Liver (tissue), 9 donors: Measurements from ENCODE around the gene PFDN2. TPM values are rescaled to one million over a fixed set of nuclear protein-coding genes. Genes with fewer than 3 reads are reported as not detected.
"Not testable (repeated sequence)": the region's sequence is repeated elsewhere in the genome, so short reads cannot be mapped to it uniquely, and the experiment has no call there.

Experiments used
- DNase-seq: peaks from one replicate; pipeline ENCODE4 v3.0.0-alpha.2; 2017; ENCODE audit warnings: low spot score
- H3K27ac ChIP-seq, 2 donors: one replicate each; pipeline ENCODE4 v1.7.0; 2013; ENCODE audit warnings: inconsistent platforms in 2 of 2, low read length in 2 of 2, control low read depth in 1 of 2, low read depth in 1 of 2, mild to moderate bottlenecking in 1 of 2
- H3K27me3 ChIP-seq, 4 donors: one replicate each; pipeline versions ENCODE4 v1.6.1 to v1.7.0; 2013; ENCODE audit warnings: low read length in 3 of 4, inconsistent platforms in 1 of 4, mild to moderate bottlenecking in 1 of 4, moderate library complexity in 1 of 4; ENCODE audit not compliant: control insufficient read depth in 4 of 4, insufficient read depth in 4 of 4
- H3K36me3 ChIP-seq, 4 donors: one replicate each; pipeline versions ENCODE4 v1.6.1 to v1.7.0; 2013; ENCODE audit warnings: low read length in 3 of 4, mild to moderate bottlenecking in 3 of 4, low read depth in 1 of 4, moderate library complexity in 1 of 4; ENCODE audit not compliant: control insufficient read depth in 4 of 4, insufficient read depth in 3 of 4
- H3K4me1 ChIP-seq, 4 donors: one replicate each; pipeline versions ENCODE4 v1.6.1 to v1.7.0; 2013; ENCODE audit warnings: low read length in 3 of 4, mild to moderate bottlenecking in 3 of 4, moderate library complexity in 1 of 4; ENCODE audit not compliant: control insufficient read depth in 4 of 4, insufficient read depth in 4 of 4
- H3K4me3 ChIP-seq, 3 donors: one replicate each; pipeline versions ENCODE4 v1.6.1 to v1.7.0; 2013; ENCODE audit warnings: low read length in 3 of 3, control low read depth in 1 of 3, low read depth in 1 of 3, mild to moderate bottlenecking in 1 of 3
- H3K9ac ChIP-seq, 2 donors: one replicate each; pipeline ENCODE4 v1.7.0; 2013; ENCODE audit warnings: low read length in 2 of 2, mild to moderate bottlenecking in 2 of 2, moderate library complexity in 2 of 2, control low read depth in 1 of 2, low read depth in 1 of 2
- H3K9me3 ChIP-seq, 4 donors: one replicate each; pipeline versions ENCODE4 v1.6.1 to v1.7.0; 2013; ENCODE audit warnings: low read length in 3 of 4; ENCODE audit not compliant: control insufficient read depth in 4 of 4
- EGR1 ChIP-seq, 2 donors: IDR thresholded peaks; 2 replicates each; pipeline ENCODE4 v1.6.1; 2016 to 2018; ENCODE audit warnings: antibody characterized with exemption in 2 of 2, low read depth in 2 of 2
- FOXA1 ChIP-seq: IDR thresholded peaks from 2 replicates; pipeline ENCODE4 v1.6.1; 2016; ENCODE audit warnings: antibody characterized with exemption
- FOXA2 ChIP-seq: IDR thresholded peaks from 2 replicates; pipeline ENCODE4 v1.6.1; 2016; ENCODE audit warnings: antibody characterized with exemption
- GABPA ChIP-seq, 2 donors: IDR thresholded peaks in 1 of 2; conservative IDR thresholded peaks in 1 of 2; 2 replicates each; pipeline ENCODE4 v1.6.1; 2016; ENCODE audit warnings: antibody characterized with exemption in 2 of 2, mild to moderate bottlenecking in 1 of 2, moderate library complexity in 1 of 2
- HNF4A ChIP-seq, 2 donors: conservative IDR thresholded peaks; 2 replicates each; pipeline ENCODE4 v1.6.1; 2016; ENCODE audit warnings: antibody characterized with exemption in 2 of 2, mild to moderate bottlenecking in 2 of 2
- HNF4G ChIP-seq: IDR thresholded peaks from 2 replicates; pipeline ENCODE4 v1.6.1; 2016; ENCODE audit warnings: antibody characterized with exemption
- JUND ChIP-seq, 2 donors: IDR thresholded peaks; 2 replicates each; pipeline ENCODE4 v1.6.1; 2016; ENCODE audit warnings: antibody characterized with exemption in 2 of 2
- NR2F2 ChIP-seq: IDR thresholded peaks from 2 replicates; pipeline ENCODE4 v1.6.1; 2016; ENCODE audit warnings: antibody characterized with exemption
- RAD21 ChIP-seq, 2 donors: IDR thresholded peaks; 2 replicates each; pipeline ENCODE4 v1.6.1; 2016; ENCODE audit warnings: antibody characterized with exemption in 2 of 2, mild to moderate bottlenecking in 2 of 2
- RXRA ChIP-seq, 2 donors: IDR thresholded peaks; 2 replicates each; pipeline ENCODE4 v1.6.1; 2017 to 2018; ENCODE audit warnings: antibody characterized with exemption in 2 of 2, mild to moderate bottlenecking in 1 of 2
- WGBS: extraction: QIAGEN DNeasy Blood & Tissue Kit; methylation state at CpG from one replicate; pipeline ENCODE4 v1.1.7; 2013; 5-methylcytosine and 5-hydroxymethylcytosine counted together
- polyA plus RNA-seq, 2 donors: library from polyadenylated mRNA; stranded (reverse) in 1 of 2; unstranded in 1 of 2; fragments of 200-250 nt in 1 of 2; fragments of >200 nt in 1 of 2; fragmentation: Nextera tagmentation in 1 of 2; extraction: Ambion mirVana in 1 of 2; gene quantifications; one replicate each; pipeline versions ENCODE4 v1.2.1 to v1.2.3, GENCODE V29; 2013 to 2015
- total RNA-seq, 2 donors: library from RNA; depleted of rRNA; stranded (reverse); fragments of >200 nt; gene quantifications; one replicate each; pipeline ENCODE4 v1.2.3, GENCODE V29; 2014
- TF ChIP-seq, protein P1 (sequence below): IDR thresholded peaks from 2 replicates; pipeline ENCODE4 v1.6.1; 2016; ENCODE audit warnings: antibody characterized with exemption
- TF ChIP-seq, protein P2 (sequence below): IDR thresholded peaks from 2 replicates; pipeline ENCODE4 v1.6.1; 2016; ENCODE audit warnings: antibody characterized with exemption
- TF ChIP-seq, protein P3 (sequence below): IDR thresholded peaks from 2 replicates; pipeline ENCODE4 v1.6.1; 2016; ENCODE audit warnings: antibody characterized with exemption, mild to moderate bottlenecking
- donor health status: healthy.
- donor health status: healthy.
- donor health status: healthy.
- donor health status: healthy.
- donor health status: healthy.

PFDN2 gene
- total and polyA plus RNA-seq, 4 donors, result 12.4 to 61.9 (median 34.0) TPM

DNA sequence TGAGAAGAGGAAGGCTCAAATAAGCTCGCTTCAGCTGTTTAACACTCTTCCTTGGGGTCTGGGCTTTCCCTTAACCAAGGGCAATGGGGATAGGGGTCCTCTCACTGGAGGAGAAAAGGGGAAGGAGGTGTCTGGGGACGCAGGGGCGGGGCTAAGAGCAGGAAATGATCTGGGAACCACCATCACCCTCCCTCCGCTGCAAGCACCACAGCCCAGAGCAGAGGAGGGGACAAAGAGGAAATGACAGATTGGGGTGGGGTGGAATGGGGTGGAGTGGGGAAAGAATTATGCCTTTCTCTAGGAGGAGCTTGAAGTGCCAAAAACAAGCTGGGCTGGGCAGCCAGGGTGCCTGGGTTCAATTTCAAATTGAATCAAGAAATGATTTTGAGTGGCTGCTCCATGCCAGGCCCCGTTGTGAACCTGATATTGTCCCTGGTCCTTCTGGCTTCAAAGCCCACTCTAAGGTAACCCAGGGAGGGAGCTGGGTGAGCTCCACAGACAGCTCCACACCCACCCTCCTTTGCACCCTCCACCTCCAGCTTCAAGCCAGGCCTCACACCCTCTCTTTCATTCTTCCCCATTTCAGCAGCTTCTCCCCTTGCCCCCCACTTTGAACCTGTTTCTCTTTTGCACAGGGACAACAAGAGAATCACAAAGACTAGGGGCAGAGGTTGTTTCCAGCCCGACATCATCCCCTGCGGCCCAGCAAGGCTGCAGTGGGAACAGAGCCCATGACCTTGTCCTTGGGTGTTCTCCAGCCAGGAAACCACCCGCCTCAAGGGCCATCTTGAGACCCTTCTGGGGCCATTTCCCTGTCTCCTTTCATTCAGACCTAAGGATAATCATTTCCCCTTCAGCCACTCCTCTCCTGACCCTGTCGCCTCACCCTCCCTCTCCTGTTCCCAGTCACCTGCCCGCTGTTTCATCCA is 49.3 kb downstream of the PFDN2 start:
- WGBS, result 64% methylated on average over 10 of the region's 10 CpGs
- H3K4me3 ChIP-seq, result peak overlapping the region in 2 of 3 donors; percentile 30 to 48
- TF ChIP-seq, protein P1, sequence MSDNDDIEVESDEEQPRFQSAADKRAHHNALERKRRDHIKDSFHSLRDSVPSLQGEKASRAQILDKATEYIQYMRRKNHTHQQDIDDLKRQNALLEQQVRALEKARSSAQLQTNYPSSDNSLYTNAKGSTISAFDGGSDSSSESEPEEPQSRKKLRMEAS, result no peak
- TF ChIP-seq EGR1 (IDR thresholded peaks at IDR 0.05; ENCODE audit: low read depth in 2 of 2) (no peak), JUND (IDR thresholded peaks at IDR 0.05) (no peak), FOXA1 (no peak), HNF4G (no peak), HNF4A (conservative IDR thresholded peaks at IDR 0.05) (no peak), FOXA2 (no peak), NR2F2 (no peak)
- TF ChIP-seq, protein P2, sequence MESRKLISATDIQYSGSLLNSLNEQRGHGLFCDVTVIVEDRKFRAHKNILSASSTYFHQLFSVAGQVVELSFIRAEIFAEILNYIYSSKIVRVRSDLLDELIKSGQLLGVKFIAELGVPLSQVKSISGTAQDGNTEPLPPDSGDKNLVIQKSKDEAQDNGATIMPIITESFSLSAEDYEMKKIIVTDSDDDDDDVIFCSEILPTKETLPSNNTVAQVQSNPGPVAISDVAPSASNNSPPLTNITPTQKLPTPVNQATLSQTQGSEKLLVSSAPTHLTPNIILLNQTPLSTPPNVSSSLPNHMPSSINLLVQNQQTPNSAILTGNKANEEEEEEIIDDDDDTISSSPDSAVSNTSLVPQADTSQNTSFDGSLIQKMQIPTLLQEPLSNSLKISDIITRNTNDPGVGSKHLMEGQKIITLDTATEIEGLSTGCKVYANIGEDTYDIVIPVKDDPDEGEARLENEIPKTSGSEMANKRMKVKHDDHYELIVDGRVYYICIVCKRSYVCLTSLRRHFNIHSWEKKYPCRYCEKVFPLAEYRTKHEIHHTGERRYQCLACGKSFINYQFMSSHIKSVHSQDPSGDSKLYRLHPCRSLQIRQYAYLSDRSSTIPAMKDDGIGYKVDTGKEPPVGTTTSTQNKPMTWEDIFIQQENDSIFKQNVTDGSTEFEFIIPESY, result no peak
- H3K9ac ChIP-seq, result peak overlapping the region in 1 of 2 donors; percentile 66
- no peaks in the 10 kb centered on the region for H3K9me3 ChIP-seq
- H3K27me3 ChIP-seq, result no peaks in the 10 kb centered on the region
- H3K4me1 ChIP-seq, result no peaks in the 10 kb centered on the region
- H3K27ac ChIP-seq, result peak overlapping the region; percentile 85 to 87
- H3K36me3 ChIP-seq, result no peaks in the 10 kb centered on the region
- DNase-seq, result no peak

DNA sequence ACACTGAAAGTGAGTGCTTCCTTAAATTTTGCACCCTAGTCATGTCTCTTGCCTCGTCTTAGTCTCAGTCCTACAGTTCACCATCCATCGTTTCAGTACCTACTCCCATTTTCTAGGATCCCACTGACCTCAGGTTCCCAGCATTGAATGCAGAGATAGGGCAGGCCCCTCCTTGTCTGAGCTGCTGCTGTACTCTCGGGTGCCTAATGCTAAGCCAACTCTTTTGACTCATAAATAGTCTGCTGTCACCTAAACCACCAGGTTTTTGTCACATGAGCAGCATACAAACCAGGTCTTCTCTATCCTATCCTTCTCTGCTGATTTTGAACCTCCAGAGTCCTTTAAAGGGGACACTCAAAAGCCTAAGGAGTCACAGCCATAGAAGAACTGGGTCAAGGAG is 51.1 kb downstream of the PFDN2 start:
- no peaks in the 10 kb centered on the region for H3K4me1 ChIP-seq

DNA sequence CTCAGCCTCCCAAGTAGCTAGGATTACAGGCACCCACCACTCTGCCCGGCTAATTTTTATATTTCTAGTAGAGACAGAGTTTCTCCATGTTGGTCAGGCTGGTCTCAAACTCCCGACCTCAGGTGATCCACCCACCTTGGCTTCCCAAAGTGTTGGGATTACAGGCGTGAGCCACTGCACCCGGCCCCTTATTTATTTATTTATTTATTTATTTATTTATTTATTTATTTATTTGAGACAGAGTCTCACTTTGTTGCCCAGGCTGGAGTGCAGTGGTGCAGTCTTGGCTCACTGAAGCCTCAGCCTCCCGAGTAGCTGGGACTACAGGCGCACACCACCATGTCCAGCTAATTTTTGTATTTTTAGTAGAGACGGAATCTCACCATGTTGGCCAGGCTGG is 52.2 kb downstream of the PFDN2 start:
- WGBS, result 90% methylated on average over 7 of the region's 7 CpGs
- H3K36me3 ChIP-seq, DNase-seq, H3K4me3 ChIP-seq, H3K9me3 ChIP-seq, H3K27me3 ChIP-seq, H3K27ac ChIP-seq, H3K4me1 ChIP-seq, H3K9ac ChIP-seq: not testable (repeated sequence)

More for the DNA sequence above, 51.1 kb downstream of the PFDN2 start:
- Histone ChIP-seq H3K36me3 (no peaks in the 10 kb centered on the region), H3K27ac (no peak overlapping the region), H3K4me3 (no peak overlapping the region), H3K9me3 (no peaks in the 10 kb centered on the region), H3K9ac (no peak overlapping the region), H3K27me3 (no peaks in the 10 kb centered on the region)
- no peak for DNase-seq
- TF ChIP-seq, protein P3, sequence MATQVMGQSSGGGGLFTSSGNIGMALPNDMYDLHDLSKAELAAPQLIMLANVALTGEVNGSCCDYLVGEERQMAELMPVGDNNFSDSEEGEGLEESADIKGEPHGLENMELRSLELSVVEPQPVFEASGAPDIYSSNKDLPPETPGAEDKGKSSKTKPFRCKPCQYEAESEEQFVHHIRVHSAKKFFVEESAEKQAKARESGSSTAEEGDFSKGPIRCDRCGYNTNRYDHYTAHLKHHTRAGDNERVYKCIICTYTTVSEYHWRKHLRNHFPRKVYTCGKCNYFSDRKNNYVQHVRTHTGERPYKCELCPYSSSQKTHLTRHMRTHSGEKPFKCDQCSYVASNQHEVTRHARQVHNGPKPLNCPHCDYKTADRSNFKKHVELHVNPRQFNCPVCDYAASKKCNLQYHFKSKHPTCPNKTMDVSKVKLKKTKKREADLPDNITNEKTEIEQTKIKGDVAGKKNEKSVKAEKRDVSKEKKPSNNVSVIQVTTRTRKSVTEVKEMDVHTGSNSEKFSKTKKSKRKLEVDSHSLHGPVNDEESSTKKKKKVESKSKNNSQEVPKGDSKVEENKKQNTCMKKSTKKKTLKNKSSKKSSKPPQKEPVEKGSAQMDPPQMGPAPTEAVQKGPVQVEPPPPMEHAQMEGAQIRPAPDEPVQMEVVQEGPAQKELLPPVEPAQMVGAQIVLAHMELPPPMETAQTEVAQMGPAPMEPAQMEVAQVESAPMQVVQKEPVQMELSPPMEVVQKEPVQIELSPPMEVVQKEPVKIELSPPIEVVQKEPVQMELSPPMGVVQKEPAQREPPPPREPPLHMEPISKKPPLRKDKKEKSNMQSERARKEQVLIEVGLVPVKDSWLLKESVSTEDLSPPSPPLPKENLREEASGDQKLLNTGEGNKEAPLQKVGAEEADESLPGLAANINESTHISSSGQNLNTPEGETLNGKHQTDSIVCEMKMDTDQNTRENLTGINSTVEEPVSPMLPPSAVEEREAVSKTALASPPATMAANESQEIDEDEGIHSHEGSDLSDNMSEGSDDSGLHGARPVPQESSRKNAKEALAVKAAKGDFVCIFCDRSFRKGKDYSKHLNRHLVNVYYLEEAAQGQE, result no peak
- TF ChIP-seq RAD21 (IDR thresholded peaks at IDR 0.05) (no peak), RXRA (IDR thresholded peaks at IDR 0.05) (no peak), HNF4G (no peak), GABPA (IDR thresholded peaks at IDR 0.05 in 1 of 2, conservative IDR thresholded peaks at IDR 0.05 in 1 of 2) (no peak)
- TF ChIP-seq, protein P2, result no peak
- WGBS, result 76% methylated on average over 3 of the region's 3 CpGs

DNA sequence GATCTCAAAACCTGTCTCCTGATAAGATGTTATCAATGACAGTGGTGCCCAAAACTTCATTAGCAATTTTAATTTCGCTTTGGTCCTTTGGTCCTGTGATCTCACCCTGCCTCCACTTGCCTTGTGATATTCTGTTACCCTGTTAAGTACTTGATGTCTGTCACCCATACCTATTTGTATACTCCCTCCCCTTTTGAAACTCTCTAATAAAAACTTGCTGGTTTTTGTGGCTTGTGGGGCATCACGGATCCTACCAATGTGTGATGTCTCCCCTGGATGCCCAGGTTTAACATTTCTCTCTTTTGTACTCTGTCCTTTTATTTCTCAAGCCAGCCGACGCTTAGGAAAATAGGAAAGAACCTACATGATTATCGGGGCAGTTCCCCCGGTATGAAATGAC is 53.9 kb downstream of the PFDN2 start:
- H3K27me3 ChIP-seq, H3K9me3 ChIP-seq, H3K4me3 ChIP-seq, DNase-seq, H3K9ac ChIP-seq, H3K4me1 ChIP-seq, H3K36me3 ChIP-seq, H3K27ac ChIP-seq: not testable (repeated sequence)
- WGBS, result 53% methylated on average over 6 of the region's 6 CpGs
